GM19397 (cell line): ENCODE measurements around the gene HSP90AA1.
"Not testable (repeated sequence)": the region's sequence is repeated elsewhere in the genome, so short reads cannot be mapped to it uniquely, and the experiment has no call there.

Source experiments
- ATAC-seq: cut with Tn5 transposase; IDR thresholded peaks from one replicate; pipeline ENCODE4 v1.9.1; 2021; ENCODE audit warnings: mild to moderate bottlenecking, moderate library complexity; ENCODE audit not compliant: unreplicated experiment

Gene HSP90AA1

GRCh38 chr14:102074415-102074964 is 12.4 kb downstream of the HSP90AA1 start:
- ATAC-seq, result no peak

DNA sequence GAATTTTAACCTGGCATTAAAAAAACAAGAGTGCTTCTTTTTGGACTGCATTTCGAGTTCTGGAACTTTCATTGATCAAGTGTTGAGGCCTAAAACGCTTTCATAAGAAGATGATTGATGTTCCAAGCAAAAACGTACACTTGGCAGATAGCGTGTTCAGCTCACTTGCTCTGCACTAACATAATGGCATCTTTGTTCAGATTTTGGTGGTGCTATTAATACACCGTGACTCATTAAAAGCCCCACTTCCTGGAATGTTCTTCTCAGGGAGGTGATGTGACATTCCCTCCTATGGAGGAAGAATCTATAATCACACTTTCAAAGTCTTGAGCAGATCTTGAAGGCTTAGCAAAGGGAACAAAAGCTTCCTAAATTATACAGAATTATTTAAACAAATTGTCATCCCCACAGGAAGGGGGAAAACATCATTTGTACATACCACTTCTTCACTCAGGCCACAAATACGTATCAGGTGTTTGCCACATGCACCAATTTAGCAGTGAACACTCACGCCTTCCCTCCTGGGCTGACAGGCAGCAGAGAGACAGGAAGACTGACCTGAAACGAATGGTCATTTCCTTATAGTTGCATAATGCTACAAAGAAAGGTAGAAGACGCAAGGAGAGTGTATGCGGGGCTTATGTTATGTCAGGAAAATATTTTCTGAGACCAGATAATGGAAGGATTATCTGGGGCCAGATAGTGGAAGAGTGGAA is 15.4 kb downstream of the HSP90AA1 start:
- ATAC-seq, result no peak

- no peak for ATAC-seq
These were observed 20.8 kb downstream of the HSP90AA1 start for GRCh38 chr14:102066041-102066451.

DNA sequence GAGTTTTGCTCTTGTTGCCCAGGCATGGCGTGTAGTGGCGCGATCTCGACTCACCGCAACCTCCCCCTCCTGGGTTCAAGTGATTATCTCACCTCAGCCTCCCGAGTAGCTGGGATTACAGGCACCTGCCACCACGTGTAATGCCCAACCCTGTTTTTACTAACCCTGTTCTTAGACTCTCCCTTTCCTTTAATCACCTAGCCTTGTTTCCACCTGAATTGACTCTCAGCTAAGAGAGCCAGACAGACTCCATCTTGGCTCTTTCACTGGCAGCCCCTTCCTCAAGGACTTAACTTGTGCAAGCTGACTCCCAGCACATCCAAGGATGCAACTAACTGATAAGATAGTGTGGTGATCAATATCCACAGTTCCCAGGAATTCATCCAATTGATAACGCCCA is 22.3 kb downstream of the HSP90AA1 start:
- not testable (repeated sequence) for ATAC-seq

- ATAC-seq, result no peak
These were observed 22.9 kb downstream of the HSP90AA1 start for GRCh38 chr14:102063808-102064429.

DNA sequence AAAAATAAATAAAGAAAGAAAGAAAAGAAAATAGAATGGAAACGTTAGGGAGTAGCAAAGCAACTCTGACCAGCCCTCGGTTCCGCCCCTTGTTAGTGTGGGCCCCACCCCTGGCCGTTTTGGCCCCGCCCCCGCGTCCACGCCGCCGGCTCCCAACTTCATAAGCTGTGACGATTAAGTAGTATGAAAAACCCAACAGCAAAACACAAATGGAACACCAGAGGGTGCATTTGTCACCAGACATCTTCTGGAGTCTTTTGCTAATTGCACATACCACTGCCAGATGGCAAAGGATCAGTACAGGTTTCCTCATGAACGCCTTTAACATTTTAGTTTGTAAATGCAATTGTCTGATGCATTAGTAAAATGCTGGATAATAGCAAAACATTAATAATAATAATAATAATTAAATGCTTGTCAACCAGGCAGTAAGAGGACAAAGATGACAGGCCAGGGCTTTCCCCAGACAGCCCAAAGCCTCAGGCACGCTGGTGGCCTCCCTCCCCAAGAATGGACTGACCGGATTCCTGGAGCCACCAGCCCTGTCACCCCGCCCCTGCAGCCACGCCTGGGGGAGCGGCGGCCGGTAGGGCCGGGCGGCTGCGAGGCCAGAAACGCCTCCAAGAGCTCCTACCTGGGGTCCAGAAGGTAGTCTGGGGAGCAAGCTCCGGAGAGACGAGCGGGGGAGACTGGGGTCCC is 23.6 kb downstream of the HSP90AA1 start:
- no peak for ATAC-seq

- no peak for ATAC-seq
These were observed 27.9 kb downstream of the HSP90AA1 start for GRCh38 chr14:102058961-102059360.

- ATAC-seq, result no peak
These were observed 28.7 kb downstream of the HSP90AA1 start for GRCh38 chr14:102058146-102058545.

DNA sequence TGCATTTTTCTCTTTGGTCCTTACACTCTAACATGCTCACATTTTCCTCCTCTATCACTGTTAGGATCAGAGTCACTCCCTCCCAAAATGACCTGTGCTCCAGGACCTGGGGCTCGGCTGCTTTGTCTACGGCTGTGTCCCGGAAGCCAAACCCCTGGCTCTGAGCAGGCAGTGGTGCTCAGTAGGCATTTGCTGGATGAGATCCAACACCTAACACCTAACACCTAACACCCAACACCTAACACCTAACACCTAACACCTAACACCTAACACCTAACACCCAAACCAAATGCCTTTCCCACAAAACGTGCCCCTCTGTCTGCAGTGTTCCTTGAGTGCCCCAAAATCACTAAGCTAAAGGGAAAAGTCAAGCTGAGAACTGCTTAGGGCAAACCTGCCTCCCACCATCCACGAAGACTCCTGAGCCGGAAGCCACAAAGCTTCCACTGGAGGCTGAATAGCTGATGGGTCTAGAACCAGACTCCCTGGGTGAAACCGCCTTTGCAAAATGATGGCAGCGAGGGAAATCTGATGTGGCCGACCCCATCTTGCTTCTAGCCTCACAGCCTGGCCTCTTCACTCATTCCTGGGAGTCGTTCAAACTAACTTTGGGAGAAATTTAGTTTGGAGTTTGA is 29.2 kb downstream of the HSP90AA1 start:
- no peak for ATAC-seq

- ATAC-seq, result no peak
These were observed 30.0 kb downstream of the HSP90AA1 start for GRCh38 chr14:102056694-102057442.

- no peak for ATAC-seq
These were observed 31.5 kb downstream of the HSP90AA1 start for GRCh38 chr14:102055181-102055901.

DNA sequence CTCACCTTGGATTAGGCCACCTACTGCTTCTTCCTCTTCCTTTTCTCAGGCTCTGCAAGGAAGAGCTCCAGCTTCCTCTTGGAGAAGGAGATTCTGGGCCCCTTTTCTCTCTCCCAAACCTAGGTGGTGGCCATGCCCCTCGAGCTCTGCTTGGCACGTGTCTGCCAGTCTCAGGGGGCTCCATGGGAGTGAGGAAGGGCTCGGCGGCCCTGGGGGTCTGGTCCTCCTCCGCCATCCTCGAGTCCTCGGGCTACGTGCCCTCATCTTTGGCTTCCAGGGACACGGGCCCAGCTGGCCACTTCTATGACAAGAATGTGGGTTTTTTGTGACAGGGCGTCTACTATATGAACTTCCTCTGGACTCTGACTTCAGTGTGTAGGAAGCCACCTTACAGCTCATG is 34.3 kb downstream of the HSP90AA1 start:
- ATAC-seq, result no peak

GRCh38 chr14:102050625-102051024 is 36.2 kb downstream of the HSP90AA1 start:
- no peak for ATAC-seq

DNA sequence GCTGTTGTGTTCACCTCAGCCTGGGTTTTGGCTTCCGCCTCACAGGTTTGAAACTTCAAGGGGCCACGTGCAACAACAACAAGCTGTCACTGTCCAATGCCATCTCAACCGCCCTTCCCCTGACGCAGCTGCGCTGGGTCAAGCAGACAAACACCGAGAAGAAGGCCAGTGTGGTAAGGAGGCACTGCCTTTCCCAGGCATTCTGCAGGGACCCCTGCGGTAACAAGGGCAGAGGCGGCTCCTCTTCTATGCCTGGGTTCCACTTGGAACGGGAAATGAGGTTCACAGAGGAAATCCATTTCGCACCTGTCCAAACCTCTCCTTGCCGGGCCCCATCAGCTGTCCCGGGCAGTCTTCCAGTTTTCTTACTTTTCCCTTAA is 36.8 kb downstream of the HSP90AA1 start:
- no peak for ATAC-seq

GRCh38 chr14:102049258-102050025 is 37.4 kb downstream of the HSP90AA1 start:
- ATAC-seq, result no peak

DNA sequence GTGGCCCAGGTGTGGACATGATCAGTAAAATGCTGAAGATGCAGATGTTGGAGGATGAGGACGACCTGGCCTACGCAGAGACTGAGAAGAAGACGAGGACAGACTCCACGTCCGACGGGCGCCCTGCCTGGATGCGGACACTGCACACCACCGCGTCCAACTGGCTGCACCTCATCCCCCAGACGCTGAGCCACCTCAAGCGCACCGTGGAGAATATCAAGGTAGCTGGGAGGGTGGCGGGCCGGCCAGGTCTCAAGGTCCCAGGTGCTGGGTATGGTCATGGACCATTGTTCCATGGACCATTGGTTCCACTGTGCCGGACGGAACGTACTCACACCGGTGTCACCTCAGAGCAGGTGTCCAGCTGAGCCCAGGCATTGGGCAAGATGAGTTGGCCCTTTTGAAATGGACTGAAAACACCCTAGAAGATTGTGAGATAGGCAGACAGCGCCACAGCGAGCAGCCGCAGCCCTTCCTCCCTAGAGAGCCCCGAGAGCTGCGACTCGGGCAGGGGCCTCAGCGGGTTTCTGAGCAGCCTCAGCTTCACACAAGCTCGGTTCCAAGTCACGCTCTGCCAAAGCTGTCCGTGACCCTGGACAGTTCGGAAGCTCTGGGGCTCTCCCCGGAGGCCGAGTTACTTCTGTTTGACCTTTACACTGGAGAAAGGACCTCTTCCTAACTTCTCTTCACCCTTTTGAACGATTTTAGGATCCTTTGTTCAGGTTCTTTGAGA is 38.9 kb downstream of the HSP90AA1 start:
- no peak for ATAC-seq

GRCh38 chr14:102046337-102047278 is 40.2 kb downstream of the HSP90AA1 start:
- ATAC-seq, result no peak
